SK-N-SH (cell line): Measurements from ENCODE around the gene DUS3L. TPM values are rescaled to one million over a fixed set of nuclear protein-coding genes. Genes with fewer than 3 reads are reported as not detected.
A peak's percentile ranks its signal among the peaks of the same experiment; 100 is the strongest.

Experiments
- CTCF ChIA-PET: fragments of 300-600, 350-600 bp; formaldehyde crosslinking; extraction: SDS; loops from one replicate; lab custom pipeline; 2021; lab: Yijun Ruan, JAX
- POLR2A ChIA-PET: fragments of 350-600 bp; sonication (Branson Sonifier 250); formaldehyde crosslinking; extraction: SDS; loops from one replicate; lab custom pipeline; 2020; ENCODE audit warnings: antibody characterized with exemption, inconsistent platforms; lab: Yijun Ruan, JAX
- DNase-seq: peaks from one replicate; pipeline ENCODE4 v3.0.0; 2012
- H2AFZ ChIP-seq: fragments of 200-600 bp; sonication (generic); 2 replicates; pipeline ENCODE4 v1.8.1; 2016; ENCODE audit warnings: antibody characterized with exemption, mild to moderate bottlenecking, low read depth
- H3F3A ChIP-seq: fragments of 200-600 bp; sonication (generic); replicated peaks from 2 replicates; pipeline ENCODE3; 2016; ENCODE audit warnings: antibody characterized with exemption, mild to moderate bottlenecking; ENCODE audit not compliant: insufficient read depth
- H3K27ac ChIP-seq, 2 experiments: fragments of 200-500 bp in 1 of 2; fragments of 200-600 bp in 1 of 2; sonication (Bioruptor generic) in 1 of 2; sonication (generic), shearing (Covaris generic) in 1 of 2; 2 replicates each; pipeline versions ENCODE4 v1.5.1 to v1.6.1; 2014 to 2016; ENCODE audit warnings: low read depth in 2 of 2, inconsistent platforms in 1 of 2, low read length in 1 of 2, mild to moderate bottlenecking in 1 of 2, mixed read lengths in 1 of 2
- H3K27me3 ChIP-seq: fragments of 200-600 bp; sonication (generic), shearing (Covaris generic); 2 replicates; pipeline ENCODE4 v1.6.1; 2016; ENCODE audit warnings: mixed run types; ENCODE audit not compliant: insufficient read depth
- H3K36me3 ChIP-seq, 2 experiments: fragments of 200-500 bp in 1 of 2; fragments of 200-600 bp in 1 of 2; sonication (Bioruptor generic) in 1 of 2; sonication (generic) in 1 of 2; replicated peaks in 1 of 2; 2 replicates each; pipeline versions ENCODE3 to v1.5.1; 2014 to 2016; ENCODE audit warnings: low read length in 1 of 2, mild to moderate bottlenecking in 1 of 2; ENCODE audit not compliant: insufficient read depth in 2 of 2, control insufficient read depth in 1 of 2
- H3K4me1 ChIP-seq, 2 experiments: fragments of 200-500 bp in 1 of 2; fragments of 200-600 bp in 1 of 2; sonication (Bioruptor generic) in 1 of 2; sonication (generic), shearing (Covaris generic) in 1 of 2; 2 replicates each; pipeline versions ENCODE4 v1.5.1 to v1.6.1; 2014 to 2016; ENCODE audit warnings: low read depth in 1 of 2, low read length in 1 of 2, mixed run types in 1 of 2; ENCODE audit not compliant: insufficient read depth in 2 of 2, control insufficient read depth in 1 of 2
- H3K4me2 ChIP-seq: fragments of 200-600 bp; sonication (generic), shearing (Covaris generic); 2 replicates; pipeline ENCODE4 v1.6.1; 2017; ENCODE audit warnings: mixed run types
- H3K4me3 ChIP-seq, 2 experiments: fragments of 200-500 bp in 1 of 2; fragments of 200-600 bp in 1 of 2; sonication (Bioruptor generic) in 1 of 2; sonication (generic), shearing (Covaris generic) in 1 of 2; 2 replicates each; pipeline versions ENCODE4 v1.5.1 to v1.8.1; 2014 to 2016; ENCODE audit warnings: low read depth in 2 of 2, inconsistent platforms in 1 of 2, low read length in 1 of 2, mild to moderate bottlenecking in 1 of 2, mixed read lengths in 1 of 2, moderate library complexity in 1 of 2
- H3K79me2 ChIP-seq: fragments of 200-600 bp; sonication (generic); 2 replicates; pipeline ENCODE4 v1.8.1; 2017; ENCODE audit warnings: mild to moderate bottlenecking; ENCODE audit not compliant: insufficient read depth
- H3K9ac ChIP-seq: fragments of 200-600 bp; sonication (generic); 2 replicates; pipeline ENCODE4 v1.6.1; 2017; ENCODE audit warnings: mixed run types
- H3K9me2 ChIP-seq: fragments of 200-600 bp; sonication (generic); 2 replicates; pipeline ENCODE4 v1.6.1; 2017; ENCODE audit warnings: mixed run types
- H3K9me3 ChIP-seq: fragments of 200-600 bp; sonication (generic); 2 replicates; pipeline ENCODE4 v1.6.1; 2017; ENCODE audit warnings: mixed run types, mild to moderate bottlenecking, moderate library complexity
- H4K20me1 ChIP-seq: fragments of 200-600 bp; sonication (generic); 2 replicates; pipeline ENCODE4 v1.6.1; 2017; ENCODE audit warnings: mild to moderate bottlenecking, mixed run types; ENCODE audit not compliant: insufficient read depth
- ELF1 ChIP-seq: IDR thresholded peaks from 2 replicates; pipeline ENCODE4 v1.4.0; 2012
- GATA2 ChIP-seq: sonication (generic); formaldehyde crosslinking; IDR thresholded peaks from 2 replicates; pipeline ENCODE4 v1.5.0; 2020; ENCODE audit warnings: mild to moderate bottlenecking, missing genetic modification reagents
- JUND ChIP-seq: IDR thresholded peaks from 2 replicates; pipeline ENCODE4 v1.4.0; 2012
- MEF2A ChIP-seq: IDR thresholded peaks from 2 replicates; pipeline ENCODE4 v1.4.0; 2012; ENCODE audit warnings: low read depth, borderline replicate concordance
- NFIC ChIP-seq: IDR thresholded peaks from 2 replicates; pipeline ENCODE4 v1.4.0; 2012; ENCODE audit warnings: borderline replicate concordance
- NRF1 ChIP-seq: IDR thresholded peaks from 2 replicates; pipeline ENCODE4 v1.6.1; 2012; ENCODE audit warnings: low read depth, mild to moderate bottlenecking, low read length
- REST ChIP-seq: IDR thresholded peaks from 2 replicates; pipeline ENCODE4 v1.6.1; 2012; ENCODE audit warnings: mild to moderate bottlenecking, low read depth, low read length, moderate library complexity
- TCF12 ChIP-seq: IDR thresholded peaks from 2 replicates; pipeline ENCODE4 v1.4.0; 2012
- USF2 ChIP-seq: fragments of 150-350 bp; IDR thresholded peaks from 2 replicates; pipeline ENCODE4 v1.6.1; 2017; ENCODE audit warnings: antibody characterized with exemption, low read length, low read depth, borderline replicate concordance
- WGBS: methylation state at CpG from one replicate; pipeline ENCODE4 v1.1.6; 2017; ENCODE audit warnings: low lambda C conversion rate; 5-methylcytosine and 5-hydroxymethylcytosine counted together
- polyA plus RNA-seq, 3 experiments: library from polyadenylated mRNA; depleted of rRNA; stranded (reverse); fragments of >200 nt; gene quantifications; 2 replicates each; pipeline ENCODE4 v1.2.3, GENCODE V29; 2012
- TF ChIP-seq, protein P1 (sequence below): fragments of 150-350 bp; IDR thresholded peaks from 2 replicates; pipeline ENCODE4 v1.6.1; 2016; ENCODE audit warnings: mild to moderate bottlenecking, low read depth, low read length
- TF ChIP-seq, protein P2 (sequence below): IDR thresholded peaks from 2 replicates; pipeline ENCODE4; 2012

Gene DUS3L
- polyA plus RNA-seq, 1 of the 3 experiments (the other 2 are of a cell fraction): 44.0 TPM

- peaks cover 7% of the 10 kb centered on the region; the same call in 1 of the 2 replicates for H3K27me3 ChIP-seq
- CTCF ChIA-PET: interaction anchor here (1.0 to 1.6 kb wide), 2 partner anchors 10 to 28 kb away, joined by 3 read pairs; partner anchors contain the start of gene NRTN
Measured at GRCh38 chr19:5832527-5833216, 41.7 kb upstream of the DUS3L start.

More at GRCh38 chr19:5832527-5833216, 41.7 kb upstream of the DUS3L start:
- no peaks in the 10 kb centered on the region for H3K9me2 ChIP-seq
- WGBS: 69% methylated on average over 6 of the region's 6 CpGs
- no peak overlapping the region for H2AFZ ChIP-seq
- TF ChIP-seq GATA2 (CRISPR knock-in tag) (no peak), ELF1 (no peak), NFIC (no peak), REST (no peak), MEF2A (no peak), JUND (no peak), USF2 (no peak), NRF1 (no peak), TCF12 (no peak)
- TF ChIP-seq, protein P1, sequence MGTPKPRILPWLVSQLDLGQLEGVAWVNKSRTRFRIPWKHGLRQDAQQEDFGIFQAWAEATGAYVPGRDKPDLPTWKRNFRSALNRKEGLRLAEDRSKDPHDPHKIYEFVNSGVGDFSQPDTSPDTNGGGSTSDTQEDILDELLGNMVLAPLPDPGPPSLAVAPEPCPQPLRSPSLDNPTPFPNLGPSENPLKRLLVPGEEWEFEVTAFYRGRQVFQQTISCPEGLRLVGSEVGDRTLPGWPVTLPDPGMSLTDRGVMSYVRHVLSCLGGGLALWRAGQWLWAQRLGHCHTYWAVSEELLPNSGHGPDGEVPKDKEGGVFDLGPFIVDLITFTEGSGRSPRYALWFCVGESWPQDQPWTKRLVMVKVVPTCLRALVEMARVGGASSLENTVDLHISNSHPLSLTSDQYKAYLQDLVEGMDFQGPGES: no peak
- TF ChIP-seq, protein P2, sequence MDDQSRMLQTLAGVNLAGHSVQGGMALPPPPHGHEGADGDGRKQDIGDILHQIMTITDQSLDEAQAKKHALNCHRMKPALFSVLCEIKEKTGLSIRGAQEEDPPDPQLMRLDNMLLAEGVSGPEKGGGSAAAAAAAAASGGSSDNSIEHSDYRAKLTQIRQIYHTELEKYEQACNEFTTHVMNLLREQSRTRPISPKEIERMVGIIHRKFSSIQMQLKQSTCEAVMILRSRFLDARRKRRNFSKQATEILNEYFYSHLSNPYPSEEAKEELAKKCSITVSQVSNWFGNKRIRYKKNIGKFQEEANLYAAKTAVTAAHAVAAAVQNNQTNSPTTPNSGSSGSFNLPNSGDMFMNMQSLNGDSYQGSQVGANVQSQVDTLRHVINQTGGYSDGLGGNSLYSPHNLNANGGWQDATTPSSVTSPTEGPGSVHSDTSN: no peak
- no peaks in the 10 kb centered on the region for H3K79me2 ChIP-seq
- H3K27ac ChIP-seq: no peak overlapping the region
- H3F3A ChIP-seq: no peaks in the 10 kb centered on the region
- H3K4me2 ChIP-seq: no peak overlapping the region
- H3K36me3 ChIP-seq: no peaks in the 10 kb centered on the region
- POLR2A ChIA-PET: no interaction called here
- H3K4me1 ChIP-seq: peaks cover 0 to 16% of the 10 kb centered on the region in 2 experiments; a peak in 1 of 4 replicates
- H3K9ac ChIP-seq: no peak overlapping the region
- H4K20me1 ChIP-seq: no peaks in the 10 kb centered on the region
- DNase-seq: peak; percentile 8
- H3K9me3 ChIP-seq: no peaks in the 10 kb centered on the region
- H3K4me3 ChIP-seq: no peak overlapping the region
